Measurements from ENCODE around the gene RGL1.
A peak's percentile ranks its signal among the peaks of the same experiment; 100 is the strongest.

Gene RGL1

GRCh38 chr1:183791319-183791718, 13.6 kb upstream of the RGL1 start:
- DNase-seq: no peak
- TF ChIP-seq, protein P1, sequence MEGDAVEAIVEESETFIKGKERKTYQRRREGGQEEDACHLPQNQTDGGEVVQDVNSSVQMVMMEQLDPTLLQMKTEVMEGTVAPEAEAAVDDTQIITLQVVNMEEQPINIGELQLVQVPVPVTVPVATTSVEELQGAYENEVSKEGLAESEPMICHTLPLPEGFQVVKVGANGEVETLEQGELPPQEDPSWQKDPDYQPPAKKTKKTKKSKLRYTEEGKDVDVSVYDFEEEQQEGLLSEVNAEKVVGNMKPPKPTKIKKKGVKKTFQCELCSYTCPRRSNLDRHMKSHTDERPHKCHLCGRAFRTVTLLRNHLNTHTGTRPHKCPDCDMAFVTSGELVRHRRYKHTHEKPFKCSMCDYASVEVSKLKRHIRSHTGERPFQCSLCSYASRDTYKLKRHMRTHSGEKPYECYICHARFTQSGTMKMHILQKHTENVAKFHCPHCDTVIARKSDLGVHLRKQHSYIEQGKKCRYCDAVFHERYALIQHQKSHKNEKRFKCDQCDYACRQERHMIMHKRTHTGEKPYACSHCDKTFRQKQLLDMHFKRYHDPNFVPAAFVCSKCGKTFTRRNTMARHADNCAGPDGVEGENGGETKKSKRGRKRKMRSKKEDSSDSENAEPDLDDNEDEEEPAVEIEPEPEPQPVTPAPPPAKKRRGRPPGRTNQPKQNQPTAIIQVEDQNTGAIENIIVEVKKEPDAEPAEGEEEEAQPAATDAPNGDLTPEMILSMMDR (IDR thresholded peaks at IDR 0.05; ENCODE audit: low read depth, low read length, missing control alignments): no peak
- Histone ChIP-seq H3K27me3 (replicated peaks) (no peaks in the 10 kb centered on the region), H3K36me3 (replicated peaks) (no peaks in the 10 kb centered on the region), H3K4me3 (ENCODE audit: low read depth, low read length) (no peak overlapping the region), H3K27ac (no peak overlapping the region)
- in situ Hi-C loops (cut with HindIII; ENCODE audit: low pct_ligation_motif_present, low sequenced_read_pairs): no loop called here

GRCh38 chr1:183792300-183792699, 12.6 kb upstream of the RGL1 start:
- Histone ChIP-seq H3K36me3 (replicated peaks) (no peaks in the 10 kb centered on the region), H3K27me3 (replicated peaks) (no peaks in the 10 kb centered on the region), H3K27ac (no peak overlapping the region), H3K4me3 (ENCODE audit: low read depth, low read length) (no peak overlapping the region)
- DNase-seq: no peak
- in situ Hi-C loops (cut with HindIII; ENCODE audit: low pct_ligation_motif_present, low sequenced_read_pairs): no loop called here
- TF ChIP-seq, protein P1 (IDR thresholded peaks at IDR 0.05; ENCODE audit: low read depth, low read length, missing control alignments): no peak

DNA sequence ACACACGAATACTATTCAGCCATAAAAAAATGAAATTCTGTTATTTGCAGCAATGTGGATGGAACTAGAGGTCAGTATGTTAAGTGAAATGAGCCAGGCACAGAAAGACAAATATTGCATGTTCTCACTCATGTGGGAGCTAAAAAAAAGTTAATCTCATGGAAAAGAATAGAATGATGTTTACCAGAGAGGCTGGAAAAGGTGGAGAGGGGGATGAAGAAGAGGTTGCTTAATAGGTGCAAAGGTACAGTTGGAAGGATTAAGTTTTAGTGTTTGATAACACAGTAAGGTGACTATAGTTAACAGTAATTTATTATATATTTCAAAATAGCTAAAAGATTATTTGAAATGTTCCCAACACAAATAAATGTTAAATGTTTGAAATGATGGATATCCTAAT, 10.8 kb upstream of the RGL1 start:
- no peak overlapping the region for H3K4me3 ChIP-seq (ENCODE audit: low read depth, low read length)
- H3K27me3 ChIP-seq (replicated peaks): no peaks in the 10 kb centered on the region
- no peak overlapping the region for H3K27ac ChIP-seq
- no peak for DNase-seq
- H3K36me3 ChIP-seq (replicated peaks): no peaks in the 10 kb centered on the region
- TF ChIP-seq, protein P1 (IDR thresholded peaks at IDR 0.05; ENCODE audit: low read depth, low read length, missing control alignments): no peak
- in situ Hi-C loops (cut with HindIII; ENCODE audit: low pct_ligation_motif_present, low sequenced_read_pairs): no loop called here

GRCh38 chr1:183800449-183800848, 4.5 kb upstream of the RGL1 start:
- TF ChIP-seq, protein P1 (IDR thresholded peaks at IDR 0.05; ENCODE audit: low read depth, low read length, missing control alignments): no peak
- no peak overlapping the region for H3K27ac ChIP-seq
- no peak overlapping the region for H3K4me3 ChIP-seq (ENCODE audit: low read depth, low read length)
- H3K27me3 ChIP-seq (replicated peaks): no peaks in the 10 kb centered on the region
- H3K36me3 ChIP-seq (replicated peaks): no peaks in the 10 kb centered on the region
- no peak for DNase-seq
- in situ Hi-C loops (cut with HindIII; ENCODE audit: low pct_ligation_motif_present, low sequenced_read_pairs): no loop called here

DNA sequence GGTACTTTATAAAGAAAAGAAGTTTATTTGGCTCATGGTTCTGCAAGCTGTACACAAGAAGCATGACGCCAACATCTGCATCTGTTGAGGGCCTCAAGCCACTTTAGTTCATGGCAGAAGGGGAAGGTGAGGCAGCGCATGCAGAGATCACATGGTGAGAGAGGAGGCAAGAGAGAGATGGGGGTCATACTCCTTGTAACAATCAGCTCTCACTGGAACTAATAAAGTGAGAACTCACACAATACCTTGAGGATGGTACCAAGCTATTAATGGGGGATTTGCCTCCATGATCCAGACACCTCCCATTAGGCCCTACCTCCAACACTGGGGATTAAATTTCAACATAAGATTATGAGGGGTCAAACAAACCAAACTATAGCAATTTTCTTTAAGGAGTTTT, 3.3 kb upstream of the RGL1 start:
- no peaks in the 10 kb centered on the region for H3K36me3 ChIP-seq (replicated peaks)
- no peak overlapping the region for H3K27ac ChIP-seq
- in situ Hi-C loops (cut with HindIII; ENCODE audit: low pct_ligation_motif_present, low sequenced_read_pairs): no loop called here
- TF ChIP-seq, protein P1 (IDR thresholded peaks at IDR 0.05; ENCODE audit: low read depth, low read length, missing control alignments): no peak
- no peak for DNase-seq
- H3K4me3 ChIP-seq (ENCODE audit: low read depth, low read length): no peak overlapping the region
- H3K27me3 ChIP-seq (replicated peaks): no peaks in the 10 kb centered on the region

- no peak for DNase-seq
- H3K4me3 ChIP-seq (ENCODE audit: low read depth, low read length): peak overlapping the region; percentile 75
- H3K27me3 ChIP-seq (replicated peaks): no peaks in the 10 kb centered on the region
- H3K36me3 ChIP-seq (replicated peaks): no peaks in the 10 kb centered on the region
- in situ Hi-C loops (cut with HindIII; ENCODE audit: low pct_ligation_motif_present, low sequenced_read_pairs): no loop called here
- TF ChIP-seq, protein P1 (IDR thresholded peaks at IDR 0.05; ENCODE audit: low read depth, low read length, missing control alignments): no peak
- no peak overlapping the region for H3K27ac ChIP-seq
Observed at GRCh38 chr1:183804387-183804786, 533 bp upstream of the RGL1 start.
